GM18868 (cell line): Measurements from ENCODE around the gene MGAT4B.

Experiments
- ATAC-seq: cut with Tn5 transposase; IDR thresholded peaks from one replicate; pipeline ENCODE4 v1.9.1; 2021; ENCODE audit warnings: mild to moderate bottlenecking, moderate library complexity; ENCODE audit not compliant: unreplicated experiment

The MGAT4B gene

DNA sequence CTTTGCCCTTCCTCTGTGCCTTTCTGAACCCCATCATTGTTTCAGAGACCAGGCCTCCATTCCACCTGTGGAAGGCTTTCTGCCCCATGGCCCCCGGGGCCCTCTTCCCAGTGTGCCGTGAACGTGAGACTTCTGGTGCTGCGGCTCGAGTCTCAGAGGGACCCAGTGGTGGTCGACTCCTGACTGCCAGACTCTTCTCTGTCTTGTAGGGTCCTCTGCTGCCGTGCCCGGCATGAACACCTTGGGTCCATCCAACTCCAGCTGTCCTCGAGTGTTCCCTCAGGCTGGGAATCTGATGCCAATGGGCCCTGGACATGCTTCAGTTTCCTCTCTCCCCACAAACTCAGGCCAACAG lies 33.0 kb downstream of the MGAT4B start:
- ATAC-seq: no peak

DNA sequence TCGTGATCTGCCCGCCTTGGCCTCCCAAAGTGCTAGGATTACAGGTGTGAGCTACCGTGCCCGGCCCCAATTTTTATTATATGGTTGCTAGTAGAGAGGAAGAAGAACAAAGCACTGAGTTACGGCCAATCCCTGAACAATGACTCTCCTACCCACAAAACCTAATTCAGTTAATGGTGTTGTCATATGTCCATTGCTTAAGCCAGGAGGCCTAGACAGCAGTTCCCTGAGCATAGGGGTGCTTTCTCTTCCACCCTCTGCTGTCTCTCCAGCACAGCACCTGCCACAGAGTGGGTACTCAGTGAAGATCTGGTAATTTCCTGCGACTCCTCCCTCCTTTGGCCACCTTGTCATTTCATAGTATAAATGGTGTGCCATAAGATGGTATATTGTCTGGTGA lies 34.3 kb downstream of the MGAT4B start:
- no peak for ATAC-seq

GRCh38 chr5:179771311-179771895 lies 35.3 kb downstream of the MGAT4B start:
- ATAC-seq: no peak

DNA sequence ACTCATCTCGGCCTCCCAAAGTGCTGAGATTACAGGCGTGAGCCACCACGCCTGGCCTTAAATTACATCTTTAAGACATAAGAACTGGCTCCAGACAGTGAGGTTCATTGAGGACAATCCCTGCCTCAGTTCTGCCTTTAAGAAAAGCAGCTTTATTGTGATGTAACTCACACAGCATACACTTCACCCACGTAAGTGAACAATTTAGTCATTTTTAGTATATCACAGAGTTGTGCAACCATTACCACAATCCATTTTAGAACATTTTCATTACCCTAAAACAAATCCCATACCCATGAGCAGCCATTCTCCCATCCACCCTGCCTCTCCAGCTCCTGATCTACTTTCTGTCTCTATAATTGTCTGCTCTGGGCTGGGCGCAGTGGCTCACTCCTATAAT lies 36.9 kb downstream of the MGAT4B start:
- no peak for ATAC-seq

- ATAC-seq: no peak
Measured at GRCh38 chr5:179769271-179769670, 37.4 kb downstream of the MGAT4B start.

DNA sequence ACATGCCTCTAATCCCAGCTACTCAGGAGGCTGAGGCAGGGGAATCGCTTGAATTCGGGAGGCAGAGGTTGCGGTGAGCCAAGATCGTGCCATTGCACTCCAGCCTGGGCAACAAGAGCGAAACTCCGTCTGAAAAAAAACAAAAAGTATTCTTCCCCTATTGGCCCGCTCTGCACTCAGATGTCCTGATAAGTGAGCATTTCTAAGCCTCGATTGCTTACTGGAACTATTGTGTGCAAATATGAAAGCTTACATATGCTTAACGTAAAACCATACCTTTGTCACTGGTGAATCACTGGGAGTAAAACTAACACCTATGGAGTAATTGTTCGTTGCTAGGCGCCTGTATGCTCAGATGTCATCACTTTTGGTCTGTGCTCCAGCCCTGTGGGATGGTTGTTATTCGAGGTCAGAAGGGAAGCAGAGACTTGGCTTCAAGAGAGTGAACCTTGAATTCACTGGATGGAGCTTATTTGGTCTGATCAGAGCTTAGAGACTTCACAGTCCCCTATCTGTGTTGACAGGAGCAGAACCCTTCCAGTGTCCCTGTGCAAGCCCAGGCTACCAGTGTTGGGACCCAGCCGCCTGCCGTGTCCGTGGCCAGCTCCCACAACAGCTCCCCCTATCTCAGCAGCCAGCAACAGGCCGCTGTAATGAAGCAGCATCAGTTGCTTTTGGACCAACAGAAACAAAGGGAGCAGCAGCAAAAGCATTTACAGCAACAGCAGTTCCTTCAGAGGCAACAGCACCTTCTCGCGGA lies 38.2 kb downstream of the MGAT4B start:
- no peak for ATAC-seq

- no peak for ATAC-seq
Measured at GRCh38 chr5:179767496-179768100, 39.1 kb downstream of the MGAT4B start.

GRCh38 chr5:179766726-179767455 lies 39.8 kb downstream of the MGAT4B start:
- no peak for ATAC-seq

DNA sequence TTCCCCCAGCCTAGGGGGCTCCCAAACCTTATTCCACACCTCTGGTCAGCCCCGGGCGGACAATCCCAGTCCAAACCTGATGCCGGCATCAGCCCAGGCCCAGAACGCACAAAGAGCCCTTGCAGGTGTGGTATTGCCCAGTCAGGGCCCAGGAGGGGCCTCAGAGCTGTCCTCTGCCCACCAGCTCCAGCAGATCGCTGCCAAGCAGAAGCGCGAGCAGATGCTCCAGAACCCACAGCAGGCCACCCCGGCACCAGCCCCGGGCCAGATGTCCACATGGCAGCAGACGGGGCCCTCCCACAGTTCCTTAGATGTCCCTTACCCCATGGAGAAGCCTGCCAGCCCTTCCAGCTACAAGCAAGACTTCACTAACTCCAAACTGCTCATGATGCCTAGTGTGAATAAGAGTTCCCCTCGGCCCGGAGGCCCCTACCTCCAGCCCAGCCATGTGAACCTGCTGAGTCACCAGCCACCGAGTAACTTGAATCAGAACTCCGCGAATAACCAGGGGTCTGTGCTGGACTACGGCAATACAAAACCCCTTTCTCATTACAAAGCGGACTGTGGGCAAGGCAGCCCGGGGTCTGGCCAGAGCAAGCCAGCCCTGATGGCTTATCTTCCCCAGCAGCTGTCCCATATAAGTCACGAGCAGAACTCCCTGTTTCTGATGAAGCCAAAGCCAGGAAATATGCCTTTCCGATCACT lies 40.5 kb downstream of the MGAT4B start:
- no peak for ATAC-seq

DNA sequence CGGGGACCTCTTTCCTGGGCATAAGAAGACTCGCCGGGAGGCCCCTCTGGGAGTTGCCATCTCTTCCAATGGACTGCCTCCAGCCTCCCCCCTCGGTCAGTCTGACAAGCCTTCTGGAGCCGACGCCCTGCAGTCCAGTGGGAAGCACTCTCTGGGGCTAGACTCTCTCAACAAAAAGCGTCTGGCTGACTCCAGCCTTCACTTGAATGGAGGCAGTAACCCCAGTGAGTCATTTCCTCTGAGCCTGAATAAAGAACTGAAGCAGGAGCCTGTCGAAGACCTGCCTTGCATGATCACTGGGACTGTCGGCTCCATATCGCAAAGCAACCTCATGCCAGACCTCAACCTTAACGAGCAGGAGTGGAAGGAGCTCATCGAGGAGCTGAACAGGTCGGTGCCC lies 41.3 kb downstream of the MGAT4B start:
- no peak for ATAC-seq

- ATAC-seq: no peak
Measured at GRCh38 chr5:179764056-179764455, 42.6 kb downstream of the MGAT4B start.

GRCh38 chr5:179763215-179763945 lies 43.3 kb downstream of the MGAT4B start:
- peak; percentile 39 for ATAC-seq

GRCh38 chr5:179762781-179763176 lies 43.9 kb downstream of the MGAT4B start:
- no peak for ATAC-seq

- ATAC-seq: no peak
Measured at GRCh38 chr5:179762079-179762780, 44.4 kb downstream of the MGAT4B start.

DNA sequence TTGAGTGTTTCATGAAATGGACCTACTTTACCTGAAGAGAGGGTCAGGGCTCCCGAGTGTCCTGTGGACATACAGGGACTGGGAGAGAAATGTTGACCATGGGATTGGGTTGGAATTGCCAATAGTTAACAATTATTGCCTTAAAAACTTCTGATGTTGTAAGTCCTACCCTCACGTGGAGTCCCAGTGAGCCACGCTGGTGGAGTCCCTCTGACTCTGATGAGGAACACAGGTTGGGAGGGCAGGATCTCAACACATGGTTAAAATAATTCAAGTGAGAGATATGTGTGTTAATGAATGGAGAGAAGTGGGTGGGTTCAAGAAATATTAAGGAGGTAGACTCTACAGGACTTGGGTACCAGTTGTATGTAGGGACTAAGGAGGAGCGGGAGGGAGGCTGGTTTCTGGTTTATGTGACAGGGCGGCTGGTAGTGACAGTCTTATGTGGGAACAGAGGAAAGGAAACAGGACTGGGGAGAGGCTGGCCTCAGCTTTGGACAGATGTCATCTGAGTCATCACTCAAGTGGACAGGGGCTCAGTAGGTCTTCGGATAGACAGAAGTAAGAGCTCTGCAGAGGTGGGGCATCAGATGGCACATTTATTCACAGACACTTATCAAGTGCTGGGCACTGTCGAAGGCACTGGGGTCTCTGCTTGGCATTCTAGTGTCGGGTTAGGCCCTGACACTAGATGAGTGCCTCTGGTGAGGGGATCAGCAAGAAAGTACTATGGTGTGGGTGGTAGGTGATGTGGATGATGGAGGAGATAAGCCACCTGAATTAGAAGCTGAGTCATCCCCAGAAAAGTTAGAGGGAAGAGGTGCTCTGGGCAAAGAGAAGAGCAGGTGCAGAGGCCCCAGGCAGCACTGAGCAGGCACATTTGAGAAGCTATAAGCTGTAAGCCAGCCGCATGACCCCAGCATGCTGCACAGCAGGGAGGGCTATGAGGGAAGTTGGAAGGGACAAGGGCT lies 46.8 kb downstream of the MGAT4B start:
- peak; percentile 80 for ATAC-seq

- no peak for ATAC-seq
Measured at GRCh38 chr5:179758955-179759354, 47.7 kb downstream of the MGAT4B start.

DNA sequence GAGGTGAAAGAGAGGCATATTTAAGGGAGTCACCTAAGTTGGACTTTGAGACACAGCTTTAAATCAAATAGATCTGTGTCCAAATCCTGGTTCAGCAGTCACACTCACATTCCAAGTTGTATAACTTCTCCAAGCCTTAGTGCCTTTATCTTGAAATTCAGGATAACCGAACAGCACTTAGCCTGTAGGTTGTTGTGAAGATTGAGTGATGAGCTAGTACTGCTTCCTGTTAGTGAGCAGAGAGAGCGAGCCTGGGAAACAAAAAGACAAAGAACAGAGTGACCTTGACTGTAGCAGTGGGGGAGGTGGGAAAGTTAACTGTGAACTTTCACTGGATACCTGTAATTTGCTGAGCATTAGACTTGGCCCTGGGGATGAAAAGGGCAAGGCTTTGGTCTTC lies 51.6 kb downstream of the MGAT4B start:
- ATAC-seq: no peak

- ATAC-seq: no peak
Measured at GRCh38 chr5:179753971-179754370, 52.7 kb downstream of the MGAT4B start.
